Effector memory CD8-positive, alpha-beta T cell (primary cell): Measurements from ENCODE around the gene SLC9A4.
"Not testable (repeated sequence)": the region's sequence is repeated elsewhere in the genome, so short reads cannot be mapped to it uniquely, and the experiment has no call there.

Experiments used
- ATAC-seq: fragments of 150-1000 bp; cut with Tn5 transposase; replicated peaks from 2 replicates; pipeline ENCODE4 v1.10.0; 2021; ENCODE audit warnings: mild to moderate bottlenecking, moderate library complexity
- DNase-seq, 3 experiments: peaks; one replicate each; pipeline ENCODE4 v3.0.0; 2021
- H3K27ac Mint-ChIP-seq, 2 donors: one replicate each; pipeline ENCODE4 v1.8.0; 2022; ENCODE audit warnings: mild to moderate bottlenecking in 2 of 2, mixed read lengths in 2 of 2, moderate library complexity in 2 of 2
- H3K27me3 Mint-ChIP-seq, 2 donors: one replicate each; pipeline ENCODE4 v1.8.0; 2022; ENCODE audit warnings: mixed read lengths in 2 of 2
- H3K36me3 Mint-ChIP-seq: one replicate; pipeline ENCODE4 v1.8.0; 2022; ENCODE audit warnings: mild to moderate bottlenecking, moderate library complexity, mixed read lengths; ENCODE audit not compliant: insufficient read depth
- H3K4me1 Mint-ChIP-seq, 2 donors: one replicate each; pipeline ENCODE4 v1.8.0; 2022; ENCODE audit warnings: low read depth in 2 of 2, mixed read lengths in 2 of 2
- H3K4me3 Mint-ChIP-seq, 2 donors: one replicate each; pipeline ENCODE4 v1.8.0; 2022; ENCODE audit warnings: mild to moderate bottlenecking in 2 of 2, mixed read lengths in 2 of 2, moderate library complexity in 2 of 2
- H3K9me3 Mint-ChIP-seq, 2 donors: one replicate each; pipeline ENCODE4 v1.8.0; 2022; ENCODE audit warnings: mixed read lengths in 2 of 2

The SLC9A4 gene

GRCh38 chr2:102551329-102552096 is 78.5 kb downstream of the SLC9A4 start:
- H3K9me3 Mint-ChIP-seq = peaks cover 0 to 7% of the 10 kb centered on the region in 2 donors
- no peak for ATAC-seq
- H3K27ac Mint-ChIP-seq = no peak overlapping the region
- H3K4me1 Mint-ChIP-seq = no peaks in the 10 kb centered on the region
- H3K27me3 Mint-ChIP-seq = peaks cover 0 to 6% of the 10 kb centered on the region in 2 donors
- DNase-seq = no peak
- no peak overlapping the region for H3K4me3 Mint-ChIP-seq
- no peaks in the 10 kb centered on the region for H3K36me3 Mint-ChIP-seq

- H3K27me3 Mint-ChIP-seq = peaks cover 0 to 6% of the 10 kb centered on the region in 2 donors
- no peak overlapping the region for H3K27ac Mint-ChIP-seq
- ATAC-seq (no peak), DNase-seq (no peak)
- H3K4me3 Mint-ChIP-seq = no peak overlapping the region
- H3K9me3 Mint-ChIP-seq = peaks cover 0 to 2% of the 10 kb centered on the region in 2 donors
- no peaks in the 10 kb centered on the region for H3K4me1 Mint-ChIP-seq
- no peaks in the 10 kb centered on the region for H3K36me3 Mint-ChIP-seq
These were observed 80.6 kb downstream of the SLC9A4 start for GRCh38 chr2:102553601-102554000.

GRCh38 chr2:102558463-102558862 is 85.4 kb downstream of the SLC9A4 start:
- no peak for DNase-seq
- Mint-ChIP-seq H3K4me3 (no peak overlapping the region), H3K27ac (no peak overlapping the region), H3K4me1 (no peaks in the 10 kb centered on the region), H3K36me3 (no peaks in the 10 kb centered on the region), H3K9me3 (no peaks in the 10 kb centered on the region), H3K27me3 (peaks cover 0 to 6% of the 10 kb centered on the region in 2 donors)
- ATAC-seq = no peak

GRCh38 chr2:102562542-102562941 is 89.5 kb downstream of the SLC9A4 start:
- H3K4me3 Mint-ChIP-seq, DNase-seq, H3K27me3 Mint-ChIP-seq, H3K4me1 Mint-ChIP-seq, H3K36me3 Mint-ChIP-seq, H3K9me3 Mint-ChIP-seq, ATAC-seq, H3K27ac Mint-ChIP-seq: not testable (repeated sequence)

GRCh38 chr2:102575888-102576287 is 102.9 kb downstream of the SLC9A4 start:
- H3K9me3 Mint-ChIP-seq = no peaks in the 10 kb centered on the region
- H3K27me3 Mint-ChIP-seq = peaks cover 9 to 15% of the 10 kb centered on the region in 2 donors
- H3K36me3 Mint-ChIP-seq = no peaks in the 10 kb centered on the region
- DNase-seq = no peak
- H3K4me1 Mint-ChIP-seq = no peaks in the 10 kb centered on the region
- no peak overlapping the region for H3K27ac Mint-ChIP-seq
- H3K4me3 Mint-ChIP-seq = no peak overlapping the region
- ATAC-seq = no peak

GRCh38 chr2:102578376-102578775 is 105.3 kb downstream of the SLC9A4 start:
- no peak for ATAC-seq
- H3K27me3 Mint-ChIP-seq = peaks cover 9 to 15% of the 10 kb centered on the region in 2 donors
- H3K9me3 Mint-ChIP-seq = no peaks in the 10 kb centered on the region
- DNase-seq = no peak
- H3K4me1 Mint-ChIP-seq = no peaks in the 10 kb centered on the region
- no peak overlapping the region for H3K27ac Mint-ChIP-seq
- H3K4me3 Mint-ChIP-seq = no peak overlapping the region
- no peaks in the 10 kb centered on the region for H3K36me3 Mint-ChIP-seq

- Mint-ChIP-seq H3K27me3 (peaks cover 8 to 13% of the 10 kb centered on the region in 2 donors), H3K36me3 (no peaks in the 10 kb centered on the region), H3K27ac (no peak overlapping the region), H3K4me1 (no peaks in the 10 kb centered on the region), H3K4me3 (no peak overlapping the region), H3K9me3 (no peaks in the 10 kb centered on the region)
- no peak for DNase-seq
- ATAC-seq = no peak
These were observed 108.9 kb downstream of the SLC9A4 start for GRCh38 chr2:102581911-102582310.

- H3K36me3 Mint-ChIP-seq = no peaks in the 10 kb centered on the region
- no peak for ATAC-seq
- H3K27me3 Mint-ChIP-seq = peaks cover 14 to 17% of the 10 kb centered on the region in 2 donors
- no peaks in the 10 kb centered on the region for H3K4me1 Mint-ChIP-seq
- H3K9me3 Mint-ChIP-seq = no peaks in the 10 kb centered on the region
- DNase-seq = no peak
- H3K27ac Mint-ChIP-seq = no peak overlapping the region
- H3K4me3 Mint-ChIP-seq = no peak overlapping the region
These were observed 109.8 kb downstream of the SLC9A4 start for GRCh38 chr2:102582845-102583244.
